Bronchial epithelial cell (primary cell): ENCODE measurements around the gene SGPP1. TPM values are rescaled to one million over a fixed set of nuclear protein-coding genes. Genes with fewer than 3 reads are reported as not detected.

Experiments
- DNase-seq: peaks from one replicate; pipeline ENCODE4 v3.0.0-alpha.2; 2010; ENCODE audit warnings: low read depth
- FAIRE-seq: peaks from 2 replicates; lab custom pipeline; 2011; peaks lifted over from hg19 to GRCh38; lab: Jason Lieb, UNC
- H3K27me3 ChIP-seq: 2 replicates; pipeline ENCODE4 v1.5.1; 2011; ENCODE audit warnings: low read length; ENCODE audit not compliant: control insufficient read depth, insufficient read depth
- H3K36me3 ChIP-seq: 2 replicates; pipeline ENCODE4 v1.5.1; 2011; ENCODE audit warnings: low read length; ENCODE audit not compliant: control insufficient read depth, insufficient read depth
- H3K4me3 ChIP-seq: 2 replicates; pipeline ENCODE4 v1.5.1; 2011; ENCODE audit warnings: mild to moderate bottlenecking, low read depth, low read length, control low read depth
- CTCF ChIP-seq: IDR thresholded peaks from 2 replicates; pipeline ENCODE4 v1.5.1; 2011; ENCODE audit warnings: mild to moderate bottlenecking, moderate library complexity, low read length, control low read depth, inconsistent platforms; ENCODE audit not compliant: insufficient read depth, severe bottlenecking
- total RNA-seq: library from RNA; depleted of rRNA; stranded (reverse); fragments of >200 nt; gene quantifications from 2 replicates; pipeline ENCODE4 v1.2.1, GENCODE V29; 2014

The SGPP1 gene
- total RNA-seq = 35.3 and 39.2 TPM in 2 replicates

GRCh38 chr14:63727736-63728728 lies at the start of gene SGPP1:
SGPP1 (minus strand) TSS chr14:63728065; CDS start chr14:63727944, 121 bp downstream.
- peak; percentile 17 for TF ChIP-seq CTCF
- no peaks in the 10 kb centered on the region for H3K36me3 ChIP-seq
- FAIRE-seq (no peak), DNase-seq (peak; percentile 80)
- H3K27me3 ChIP-seq = no peaks in the 10 kb centered on the region
- peak within 1 kb of the TSS; percentile 60 for H3K4me3 ChIP-seq

GRCh38 chr14:63777024-63777423 lies 49.2 kb upstream of the SGPP1 start:
- no peaks in the 10 kb centered on the region for H3K27me3 ChIP-seq
- DNase-seq (peak; percentile 65), FAIRE-seq (no peak)
- no peaks in the 10 kb centered on the region for H3K36me3 ChIP-seq
- TF ChIP-seq CTCF = no peak
- H3K4me3 ChIP-seq = no peak overlapping the region

GRCh38 chr14:63773504-63773903 lies 45.6 kb upstream of the SGPP1 start:
- no peaks in the 10 kb centered on the region for H3K36me3 ChIP-seq
- H3K27me3 ChIP-seq = no peaks in the 10 kb centered on the region
- peak; percentile 82 for DNase-seq
- FAIRE-seq = no peak
- no peak for TF ChIP-seq CTCF
- no peak overlapping the region for H3K4me3 ChIP-seq

GRCh38 chr14:63770187-63770807 lies 42.4 kb upstream of the SGPP1 start:
- no peak for FAIRE-seq
- peak; percentile 47 for DNase-seq
- H3K27me3 ChIP-seq = no peaks in the 10 kb centered on the region
- H3K36me3 ChIP-seq = no peaks in the 10 kb centered on the region
- H3K4me3 ChIP-seq = no peak overlapping the region
- TF ChIP-seq CTCF = peak; percentile 37

GRCh38 chr14:63766611-63767010 lies 38.7 kb upstream of the SGPP1 start:
- FAIRE-seq (no peak), DNase-seq (no peak)
- Histone ChIP-seq H3K4me3 (no peak overlapping the region), H3K36me3 (no peaks in the 10 kb centered on the region), H3K27me3 (no peaks in the 10 kb centered on the region)
- TF ChIP-seq CTCF = no peak
